Stimulated activated CD4-positive, alpha-beta T cell treated with anti-CD3 and anti-CD28 coated beads, TNF-alpha, amount 100 ng/mL, for 24 hours (primary cell): ENCODE measurements around the gene IGSF8.

Source experiments
- DNase-seq, 3 experiments: peaks; one replicate each; pipeline ENCODE4 v3.0.0-alpha.2; 2020; ENCODE audit warnings: low read depth in 3 of 3

The IGSF8 gene

DNA sequence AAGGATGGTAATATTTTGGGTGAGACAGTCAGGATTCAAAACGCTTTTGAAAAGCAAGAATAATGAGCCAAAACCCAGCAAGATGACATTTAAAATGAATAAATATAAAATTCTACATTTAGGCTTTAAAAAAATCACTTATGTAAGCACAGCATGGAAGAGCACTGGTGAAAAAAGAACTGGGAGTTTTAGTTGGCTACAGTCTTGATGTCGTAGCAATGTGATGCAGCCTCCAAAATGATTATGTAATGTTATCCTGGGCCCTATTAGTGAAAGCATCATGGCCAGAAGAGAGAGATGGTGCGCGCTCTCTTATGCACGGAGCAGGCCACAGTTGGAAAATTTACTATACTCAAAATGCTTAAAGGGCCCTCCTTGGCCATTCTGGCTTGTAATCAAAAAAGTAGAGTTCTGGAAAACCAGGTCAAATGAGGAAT, 11.9 kb downstream of the IGSF8 start:
- DNase-seq: no peak

DNA sequence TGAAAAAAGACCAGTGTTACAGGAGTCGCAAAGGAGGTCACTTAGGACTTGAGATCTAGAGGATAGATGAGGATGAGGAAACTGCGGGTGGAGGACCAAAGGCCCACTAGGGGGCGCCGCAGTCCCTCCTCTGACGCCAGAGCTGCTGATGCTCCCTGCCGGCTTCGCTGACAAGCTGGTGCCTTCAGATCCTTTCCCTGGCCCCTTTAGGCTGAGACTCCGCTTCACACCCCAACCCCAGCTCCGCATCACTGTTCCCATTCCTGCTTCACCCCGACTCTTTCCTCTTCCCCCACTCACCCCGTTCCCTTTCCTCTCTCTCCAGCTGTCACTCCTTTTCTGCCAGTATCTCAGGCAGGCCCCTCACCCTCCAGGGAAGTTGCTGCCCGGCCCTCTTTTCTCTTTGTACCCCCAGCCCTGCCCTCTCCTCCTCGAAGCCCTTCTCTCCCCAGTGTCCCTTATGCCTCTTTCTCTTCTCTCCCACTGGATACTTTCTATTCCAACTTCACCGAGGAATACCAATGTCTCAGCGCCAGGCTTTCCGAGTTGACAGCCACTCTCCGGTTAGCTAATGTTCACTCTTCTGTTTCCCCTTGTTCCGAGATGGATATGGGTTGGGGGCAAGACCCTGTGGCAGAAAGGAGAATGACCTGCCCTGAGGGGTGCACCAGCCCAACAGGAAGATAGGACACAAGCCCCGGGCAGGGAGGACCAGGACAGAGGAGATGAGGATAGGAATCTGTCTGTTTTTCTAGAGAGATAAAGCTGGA, 12.5 kb downstream of the IGSF8 start:
- DNase-seq: peak; percentile 50 to 79 (median 62)

DNA sequence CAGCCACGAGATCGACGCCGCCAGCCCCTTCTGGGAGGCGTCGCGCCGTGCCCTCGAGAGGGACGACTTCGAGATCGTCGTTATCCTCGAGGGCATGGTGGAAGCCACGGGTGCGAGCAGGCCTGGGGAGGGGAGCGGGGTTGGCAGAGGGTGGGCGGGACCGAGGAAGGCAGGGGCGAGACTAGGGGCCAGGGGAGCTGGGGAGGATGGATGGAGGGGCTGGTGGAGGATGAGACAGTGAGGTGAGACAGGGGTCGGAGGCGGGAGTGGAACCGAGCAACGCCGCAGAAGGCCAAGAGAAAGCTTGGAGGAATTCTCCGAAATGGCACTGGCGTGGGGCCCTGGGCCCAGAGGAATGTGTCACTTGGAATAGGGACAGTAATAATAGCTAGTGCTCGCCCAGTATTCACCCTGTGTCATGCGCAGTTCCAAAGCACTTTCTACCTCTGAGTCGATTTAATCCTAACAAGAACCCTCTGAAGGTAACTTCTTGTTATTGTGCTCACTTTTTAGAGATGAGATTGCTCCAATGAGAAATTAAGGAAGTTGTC, 13.6 kb downstream of the IGSF8 start:
- no peak for DNase-seq

DNA sequence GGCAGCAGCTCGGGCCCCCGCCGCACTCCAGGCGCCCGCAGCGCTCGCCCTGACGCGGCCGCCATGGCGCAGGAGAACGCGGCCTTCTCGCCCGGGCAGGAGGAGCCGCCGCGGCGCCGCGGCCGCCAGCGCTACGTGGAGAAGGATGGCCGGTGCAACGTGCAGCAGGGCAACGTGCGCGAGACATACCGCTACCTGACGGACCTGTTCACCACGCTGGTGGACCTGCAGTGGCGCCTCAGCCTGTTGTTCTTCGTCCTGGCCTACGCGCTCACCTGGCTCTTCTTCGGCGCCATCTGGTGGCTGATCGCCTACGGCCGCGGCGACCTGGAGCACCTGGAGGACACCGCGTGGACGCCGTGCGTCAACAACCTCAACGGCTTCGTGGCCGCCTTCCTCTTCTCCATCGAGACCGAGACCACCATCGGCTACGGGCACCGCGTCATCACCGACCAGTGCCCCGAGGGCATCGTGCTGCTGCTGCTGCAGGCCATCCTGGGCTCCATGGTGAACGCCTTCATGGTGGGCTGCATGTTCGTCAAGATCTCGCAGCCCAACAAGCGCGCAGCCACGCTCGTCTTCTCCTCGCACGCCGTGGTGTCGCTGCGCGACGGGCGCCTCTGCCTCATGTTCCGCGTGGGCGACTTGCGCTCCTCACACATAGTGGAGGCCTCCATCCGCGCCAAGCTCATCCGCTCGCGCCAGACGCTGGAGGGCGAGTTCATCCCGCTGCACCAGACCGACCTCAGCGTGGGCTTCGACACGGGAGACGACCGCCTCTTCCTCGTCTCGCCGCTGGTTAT, 14.2 kb downstream of the IGSF8 start:
- DNase-seq: peak; percentile 44 to 74 (median 59)

DNA sequence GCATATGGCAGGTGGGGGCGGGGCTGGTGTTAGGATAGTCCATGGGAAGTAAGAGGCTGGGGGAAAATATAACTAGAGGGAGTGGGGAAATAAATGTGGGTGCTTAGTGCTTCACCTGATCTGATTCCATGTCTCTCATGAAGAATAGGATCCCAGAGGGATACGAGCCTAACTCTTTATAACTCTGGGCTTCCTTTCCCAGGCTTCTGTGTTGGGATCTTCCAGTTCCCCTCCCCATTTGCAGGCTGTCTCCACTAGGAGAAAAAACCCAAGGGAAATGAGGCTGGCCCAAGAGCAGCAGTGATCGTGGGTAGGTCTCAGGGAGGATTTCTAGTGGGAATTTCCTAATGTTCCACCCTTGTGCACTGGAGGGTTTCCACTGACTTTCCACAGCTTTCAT, 15.5 kb downstream of the IGSF8 start:
- DNase-seq: no peak

DNA sequence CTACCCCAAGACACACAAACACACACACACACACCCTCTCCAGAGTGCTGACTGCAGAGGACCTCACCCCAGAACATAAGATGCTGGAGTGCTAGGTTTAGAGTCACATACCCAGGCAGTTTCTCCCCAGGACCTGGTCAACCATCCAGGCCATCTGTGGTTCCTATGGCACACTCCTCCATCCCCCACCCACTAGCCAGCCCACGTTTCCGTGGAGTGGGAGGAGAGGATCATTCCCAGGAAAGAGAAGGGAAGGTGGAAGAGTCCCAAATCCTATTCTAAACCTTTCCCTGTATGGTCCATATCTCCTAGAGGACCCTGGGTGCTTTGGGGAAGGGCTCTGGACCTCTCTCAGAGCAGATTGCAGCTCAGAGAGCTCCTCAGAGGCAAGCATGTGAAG, 15.9 kb downstream of the IGSF8 start:
- no peak for DNase-seq

DNA sequence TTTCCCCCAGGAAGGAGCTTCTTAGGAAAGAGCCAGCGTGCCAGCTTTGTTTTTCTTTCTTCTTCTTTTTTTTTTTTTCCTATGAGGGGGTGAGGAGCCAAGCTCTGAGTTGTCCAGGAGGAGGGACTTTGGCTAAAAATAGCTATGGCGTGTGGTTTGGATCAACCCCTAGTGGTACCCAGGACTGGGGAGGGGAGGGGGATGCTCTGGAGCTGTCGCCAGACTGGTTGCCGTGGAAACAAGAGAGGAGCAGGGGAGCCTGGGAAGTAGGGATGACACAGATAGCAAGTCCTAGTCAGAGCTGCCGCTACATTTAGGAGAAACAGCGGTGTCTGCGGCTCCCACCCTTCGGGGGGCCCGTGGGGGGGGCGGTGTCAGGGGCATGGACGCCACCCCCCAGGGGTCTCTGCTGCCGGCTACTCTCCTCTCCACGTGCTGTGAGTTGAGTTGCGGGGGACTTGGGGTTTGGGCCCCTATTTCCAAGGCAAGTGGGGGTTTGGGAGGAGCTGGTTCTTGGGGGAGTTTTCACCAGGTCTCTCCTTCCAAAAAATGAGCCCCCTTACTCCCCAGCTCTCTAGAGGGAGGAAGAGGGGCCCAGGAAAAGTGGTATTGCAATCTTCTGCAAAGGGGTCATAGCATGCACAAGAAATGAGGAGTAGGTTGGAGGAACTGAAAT, 17.0 kb downstream of the IGSF8 start, which contains the start of gene KCNJ9:
Gene KCNJ9 (plus strand): TSS at position 278 of the 676 bp plus-strand sequence. CDS start 2,493 bp downstream, outside the sequence.
- DNase-seq: no peak

DNA sequence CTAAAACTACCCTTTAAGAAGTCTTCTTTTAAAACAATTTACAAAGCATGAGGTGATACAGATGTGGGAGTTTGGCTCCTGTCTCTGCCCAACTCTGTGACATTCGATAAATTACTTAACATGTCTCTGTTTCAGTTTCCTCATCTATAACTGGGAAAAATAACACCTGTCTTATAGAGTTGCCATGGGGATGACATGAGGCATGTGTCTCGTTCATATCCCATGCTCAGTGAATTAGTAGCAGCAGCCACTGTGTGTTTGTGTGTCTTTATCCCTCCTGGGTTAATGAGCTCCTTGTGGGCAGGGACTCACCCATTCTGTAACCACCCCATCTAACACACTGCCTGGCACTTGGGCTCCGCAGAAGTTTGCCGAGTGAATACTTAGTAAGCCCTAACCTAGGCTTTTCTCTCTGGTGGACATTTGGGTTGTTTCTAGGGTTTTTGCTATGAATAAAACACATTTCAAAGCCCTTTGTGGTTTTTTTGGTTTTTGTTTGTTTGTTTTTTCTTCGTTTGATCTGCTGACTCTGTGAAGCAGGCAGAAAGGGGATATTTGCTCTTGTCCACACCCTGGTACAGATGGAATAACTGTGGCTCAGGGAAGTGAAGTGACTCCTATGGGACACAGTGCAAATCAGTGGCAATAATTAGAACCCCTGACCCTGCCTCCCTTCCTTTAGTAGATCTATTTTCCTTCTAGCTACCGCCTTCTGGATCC, 17.9 kb downstream of the IGSF8 start:
- no peak for DNase-seq

DNA sequence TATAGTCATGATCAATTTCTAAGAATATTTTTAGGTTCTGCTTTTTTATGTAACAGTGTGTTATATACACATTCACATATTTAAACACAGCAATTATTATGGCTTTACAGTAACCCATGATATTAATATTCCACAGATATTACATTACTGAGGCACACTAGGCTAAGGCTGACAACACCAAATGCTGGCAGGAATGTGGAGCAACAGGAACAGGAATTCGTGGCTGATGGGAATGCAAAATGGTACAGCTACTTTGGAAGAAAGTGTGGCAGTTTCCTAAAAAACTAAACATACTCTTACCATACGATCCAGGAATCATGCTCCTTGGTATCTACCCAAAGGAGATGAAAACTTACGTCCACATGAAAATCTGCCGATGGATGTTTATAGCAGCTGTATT, 19.0 kb downstream of the IGSF8 start:
- DNase-seq: no peak

DNA sequence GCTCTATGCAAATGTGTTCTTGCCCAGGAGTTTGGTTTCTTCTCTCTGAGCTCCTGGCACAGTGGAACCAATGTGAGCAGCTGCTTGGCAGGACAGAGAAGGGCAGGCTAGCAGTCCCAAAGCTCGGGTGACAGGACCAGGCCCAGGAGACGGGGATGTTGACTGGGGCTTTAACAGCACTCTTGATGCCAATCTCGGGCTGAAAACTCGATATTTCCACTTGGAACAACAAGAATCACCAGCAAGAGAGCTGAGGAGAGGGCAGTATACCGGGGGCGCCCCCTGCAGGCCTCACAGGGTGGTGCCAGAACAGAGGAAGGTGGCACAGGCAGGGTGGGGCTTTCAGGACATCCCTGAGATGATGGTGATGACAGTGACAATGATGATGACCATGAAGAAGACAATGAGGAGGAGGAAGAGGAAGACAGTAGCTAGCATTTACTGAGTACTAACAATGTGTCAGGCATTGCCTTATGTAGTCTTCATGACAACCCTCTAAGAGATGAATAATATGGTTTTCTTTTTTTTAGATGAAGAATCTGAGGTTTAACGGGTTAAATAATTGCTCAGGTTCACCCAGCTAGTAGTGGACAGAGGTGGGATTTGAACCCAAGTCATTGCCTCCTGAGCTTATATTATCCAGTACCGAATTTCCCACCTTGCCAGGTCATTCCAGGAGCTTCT, 19.8 kb downstream of the IGSF8 start:
- peak in 2 of 3 experiments; percentile 31 to 61 for DNase-seq

DNA sequence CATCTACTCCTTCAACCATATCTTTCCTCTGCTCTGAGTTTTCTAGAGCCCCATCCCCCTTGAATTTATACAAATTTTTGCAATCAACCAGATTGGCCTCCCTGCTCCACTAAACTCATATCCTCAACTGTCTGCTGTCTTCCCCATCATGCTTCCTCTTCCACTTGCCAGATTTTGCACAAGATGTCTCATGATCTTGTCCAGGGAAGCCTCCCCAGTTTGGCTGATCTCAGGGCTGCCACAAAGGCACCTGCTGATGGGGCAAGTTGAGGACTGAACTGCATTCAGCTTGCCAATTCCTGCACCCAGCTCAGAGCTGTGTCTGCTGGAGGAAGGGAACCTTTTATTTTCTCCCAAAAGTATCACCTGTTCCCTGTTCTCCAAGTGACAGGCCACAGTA, 20.9 kb downstream of the IGSF8 start:
- no peak for DNase-seq

DNA sequence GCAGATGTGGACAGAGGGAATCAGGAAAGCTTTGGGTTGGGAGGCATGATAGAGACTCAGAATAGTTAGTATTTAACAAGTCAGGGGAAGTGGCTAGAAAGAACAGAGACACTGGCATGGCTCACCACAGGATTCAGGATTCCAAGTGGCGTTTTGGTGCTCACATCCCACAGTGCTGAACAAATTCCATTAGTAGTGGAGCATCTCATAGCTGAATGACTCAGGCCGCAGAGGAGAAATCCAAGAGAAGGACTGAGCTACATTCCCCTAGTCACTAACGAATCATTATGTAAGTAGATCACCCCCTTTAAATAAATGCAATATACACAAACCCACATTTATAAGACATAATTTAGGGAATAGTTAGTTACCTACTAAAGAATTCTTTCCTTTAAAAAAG, 22.1 kb downstream of the IGSF8 start:
- DNase-seq: no peak

DNA sequence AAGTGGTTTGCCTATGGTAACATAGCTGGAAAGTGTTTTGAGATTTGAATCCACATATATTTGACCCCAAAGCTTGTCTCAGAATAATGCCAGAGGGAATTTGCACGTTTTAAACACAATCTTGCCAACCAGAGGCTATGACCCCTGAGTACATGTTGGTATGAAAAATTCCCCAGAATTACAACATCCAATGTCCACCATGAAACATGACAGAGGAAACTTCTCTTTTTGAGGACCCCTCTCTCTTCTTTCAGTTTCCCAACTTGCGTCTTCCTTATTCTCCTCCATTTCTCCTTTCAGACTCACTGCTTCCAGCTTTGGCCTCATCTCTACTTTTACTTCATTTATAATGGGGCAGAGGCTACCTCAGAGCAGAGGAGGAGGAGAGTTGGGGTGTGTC, 22.6 kb downstream of the IGSF8 start:
- no peak for DNase-seq

DNA sequence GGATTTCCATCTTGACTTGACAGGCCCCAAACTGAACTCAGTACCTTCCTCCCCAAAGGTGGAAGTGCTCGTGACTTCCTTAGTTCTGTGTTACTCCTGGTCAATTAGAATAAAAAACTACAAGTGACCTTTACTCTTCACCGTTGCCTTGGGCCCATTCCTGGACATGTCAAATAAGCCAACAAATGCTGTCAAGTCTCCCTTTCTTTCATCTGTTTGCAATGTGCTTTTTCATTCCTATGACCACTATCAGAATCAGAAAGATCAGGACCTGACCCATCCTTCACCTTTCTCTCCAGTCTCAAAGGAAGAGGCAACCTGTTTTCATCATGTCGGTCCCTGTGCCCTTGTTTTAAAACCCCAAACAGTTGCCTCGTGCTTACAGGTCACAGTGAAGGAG, 23.6 kb downstream of the IGSF8 start:
- DNase-seq: no peak

DNA sequence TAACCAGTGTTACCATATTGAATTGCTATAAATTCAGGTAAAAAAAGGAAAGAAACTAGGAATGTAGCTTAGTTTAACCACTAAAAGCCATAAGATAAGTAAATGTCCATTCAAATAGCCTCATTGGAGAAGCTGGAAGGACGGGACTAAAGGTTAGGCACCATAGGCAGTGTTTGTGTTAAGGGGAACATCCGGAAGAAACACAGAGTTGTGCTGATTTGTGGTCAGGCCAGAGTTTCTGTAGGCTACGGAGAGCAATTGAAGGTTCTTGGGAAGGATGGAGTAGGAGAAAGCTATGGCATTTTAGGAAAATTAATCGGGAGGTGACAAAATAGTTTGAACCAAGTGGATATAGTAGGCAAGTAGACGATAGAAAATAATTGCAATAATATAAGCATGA, 27.1 kb downstream of the IGSF8 start:
- DNase-seq: no peak

DNA sequence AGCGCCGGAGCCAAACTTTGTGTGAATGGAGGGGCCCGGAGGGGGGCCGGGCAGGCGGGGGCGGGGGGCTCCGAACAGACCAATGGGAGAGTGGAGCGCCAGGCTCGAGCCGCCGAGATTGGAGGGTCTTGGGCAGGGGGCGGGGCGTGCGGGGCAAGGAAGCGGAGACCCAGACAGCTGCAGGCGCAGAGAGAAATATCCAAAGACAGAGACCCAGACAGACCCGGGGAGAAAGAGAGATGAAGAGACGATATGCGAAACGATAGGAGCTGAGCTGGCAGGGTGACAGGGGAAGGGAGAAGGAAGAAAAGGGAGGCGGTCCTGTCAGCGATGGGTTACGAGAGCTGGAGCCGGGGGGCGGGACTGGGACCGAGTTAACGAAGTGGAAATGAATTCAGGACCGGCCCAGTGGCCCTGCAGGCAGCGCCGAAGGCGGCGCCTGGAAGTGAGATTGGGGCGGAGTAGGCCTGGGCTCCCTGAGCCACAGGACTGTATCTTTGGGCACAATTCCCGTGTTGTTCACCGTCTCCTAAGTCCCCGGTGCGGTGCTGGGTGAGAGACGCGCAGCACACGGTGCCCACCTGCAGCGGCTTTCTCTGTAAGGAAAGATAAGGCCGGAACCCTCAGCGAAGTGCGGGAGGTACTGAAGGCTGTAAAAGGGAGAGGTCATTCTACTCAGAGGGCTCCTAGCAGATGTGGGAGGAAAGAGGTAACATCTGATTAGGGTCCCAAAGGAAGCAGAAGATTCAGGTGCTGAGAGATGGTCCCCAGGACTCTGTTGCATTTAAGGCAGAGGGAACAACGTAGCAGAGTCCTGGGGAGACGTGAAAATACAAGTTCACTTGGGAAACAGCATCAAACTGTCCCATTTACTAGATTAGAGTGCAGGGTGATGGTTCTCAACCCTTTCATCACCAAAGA, 27.9 kb downstream of the IGSF8 start:
- DNase-seq: peak; percentile 37 to 62 (median 41)

DNA sequence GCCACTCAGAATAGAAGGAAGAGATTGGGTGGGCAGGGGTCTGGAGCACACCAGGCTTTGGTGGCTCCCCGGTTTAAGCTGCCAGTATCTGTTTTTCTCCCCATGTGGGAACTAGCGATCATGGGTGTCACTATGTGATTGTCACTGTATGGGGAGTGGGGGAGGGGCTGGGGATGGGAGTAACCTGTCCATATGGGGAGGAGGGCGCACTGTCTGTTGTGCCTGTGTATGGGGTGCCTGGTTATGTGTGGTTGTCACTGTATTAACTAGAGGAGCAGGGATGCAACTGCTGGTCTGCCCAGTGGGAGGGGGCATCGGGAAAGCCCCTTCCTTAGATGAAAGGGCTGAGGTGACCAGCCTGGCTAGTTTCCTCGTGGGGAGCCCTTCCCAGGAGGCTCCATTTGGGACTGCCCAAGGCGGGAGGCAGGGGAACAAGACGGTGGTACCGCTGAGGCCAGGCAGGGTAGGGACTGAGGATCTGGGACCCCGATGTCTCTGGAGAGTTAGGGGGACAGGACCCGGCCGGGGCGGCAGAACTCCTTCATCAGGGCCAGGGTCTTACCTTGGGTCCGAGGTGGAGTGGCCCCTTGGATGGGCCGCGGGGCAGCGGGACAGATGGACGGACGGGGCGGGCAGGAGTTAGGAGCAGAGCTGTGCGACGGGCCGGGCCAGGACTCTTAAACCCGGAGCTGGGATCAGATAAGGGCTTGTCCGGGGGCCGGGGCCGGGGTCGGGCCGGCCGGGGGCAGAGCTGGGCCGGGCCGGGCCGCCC, 28.8 kb downstream of the IGSF8 start, which contains the start of gene KCNJ10:
Gene KCNJ10 (minus strand): TSS at position 701 of the 772 bp plus-strand sequence. CDS start 27,628 bp downstream, outside the sequence.
- no peak for DNase-seq

DNA sequence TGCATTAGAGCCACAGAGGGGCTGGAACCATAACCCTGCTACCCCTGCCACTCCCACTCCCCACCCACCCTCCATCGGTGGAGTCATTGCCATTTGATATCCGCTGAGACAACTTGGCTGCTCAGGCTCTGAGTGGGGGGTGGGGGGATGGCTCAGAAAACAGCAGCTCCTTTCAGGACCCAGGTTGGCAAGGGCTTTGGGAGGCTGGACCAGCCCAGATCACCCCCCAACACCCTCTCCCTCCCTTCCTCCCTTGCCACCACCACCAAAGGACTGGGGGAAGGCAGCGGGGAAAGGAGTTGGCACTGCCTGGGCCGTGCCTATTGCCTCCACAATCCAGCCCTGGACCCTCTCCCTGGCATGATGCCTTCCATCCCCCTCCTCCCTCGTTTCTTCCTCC, 30.2 kb downstream of the IGSF8 start:
- no peak for DNase-seq
